ENCODE data around the gene ASB13.

ASB13 gene

GRCh38 chr10:5668429-5668828 is 2.0 kb upstream of the ASB13 start:
- no peak for DNase-seq

DNA sequence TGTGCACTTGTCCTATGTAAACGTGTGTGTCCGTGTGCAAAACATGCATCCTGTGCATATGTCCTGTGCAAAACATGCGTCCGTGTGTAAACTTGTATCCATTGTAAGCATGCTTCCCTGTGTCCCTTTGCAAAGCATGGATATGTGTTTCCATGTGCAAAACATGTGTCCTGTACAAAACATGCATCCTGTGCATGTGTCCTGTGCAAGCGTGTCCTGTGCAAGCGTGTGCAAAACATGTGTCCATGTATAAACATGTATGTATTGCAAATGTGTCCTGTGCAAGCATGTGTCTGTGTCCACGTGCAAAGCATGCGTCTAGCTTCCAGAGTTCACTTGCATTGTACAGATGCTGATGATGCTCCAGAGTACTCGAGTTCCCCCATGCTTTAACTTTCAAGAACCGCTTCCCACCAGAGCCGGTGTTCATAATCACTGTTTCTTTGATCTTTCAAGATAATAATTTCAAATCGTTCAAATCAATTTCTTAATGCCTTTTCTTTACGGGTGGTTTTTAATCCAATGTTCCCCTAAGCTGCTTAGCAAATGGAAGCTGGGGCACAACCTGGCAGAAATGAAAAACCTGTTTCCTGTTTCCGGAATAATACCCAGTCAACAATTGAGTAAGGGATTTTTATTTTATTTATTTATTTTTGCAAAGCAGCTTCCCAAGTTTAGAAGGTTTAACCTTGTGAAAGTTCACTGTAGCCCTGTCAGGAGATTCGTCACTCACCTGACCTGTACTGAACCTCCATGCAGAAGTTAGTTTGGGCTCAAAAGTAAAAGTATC is 641 bp upstream of the ASB13 start:
- no peak for DNase-seq

DNA sequence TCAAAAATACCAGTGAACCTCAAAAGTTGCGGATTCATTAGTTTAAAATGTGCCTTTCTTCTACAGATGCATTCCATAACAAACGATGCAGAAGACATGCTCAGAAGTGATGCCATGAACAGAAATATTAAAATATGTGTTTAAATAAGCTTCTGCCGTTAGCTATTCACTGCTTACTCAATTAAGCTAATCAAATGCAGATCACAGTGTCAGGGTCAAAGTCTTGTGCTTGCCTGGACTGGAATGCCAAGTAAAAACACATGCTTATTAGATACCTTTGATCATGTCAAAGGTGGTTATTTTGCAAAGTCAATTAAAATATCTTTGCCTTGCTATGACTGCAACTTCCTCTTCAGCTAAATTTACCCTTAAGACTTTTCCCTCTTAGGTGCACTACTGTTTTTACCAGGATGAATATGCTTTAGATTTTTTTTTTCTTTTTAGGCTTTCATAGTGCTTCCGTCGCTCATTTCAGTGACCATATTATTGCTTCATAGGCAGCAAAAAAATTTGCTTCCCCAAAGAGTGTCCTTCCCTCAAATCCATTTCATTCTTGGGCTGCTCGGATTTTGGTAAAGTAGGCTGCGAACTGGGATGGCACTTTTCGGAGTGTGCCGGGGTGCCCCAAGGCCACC is 905 bp downstream of the ASB13 start:
- DNase-seq: no peak

DNA sequence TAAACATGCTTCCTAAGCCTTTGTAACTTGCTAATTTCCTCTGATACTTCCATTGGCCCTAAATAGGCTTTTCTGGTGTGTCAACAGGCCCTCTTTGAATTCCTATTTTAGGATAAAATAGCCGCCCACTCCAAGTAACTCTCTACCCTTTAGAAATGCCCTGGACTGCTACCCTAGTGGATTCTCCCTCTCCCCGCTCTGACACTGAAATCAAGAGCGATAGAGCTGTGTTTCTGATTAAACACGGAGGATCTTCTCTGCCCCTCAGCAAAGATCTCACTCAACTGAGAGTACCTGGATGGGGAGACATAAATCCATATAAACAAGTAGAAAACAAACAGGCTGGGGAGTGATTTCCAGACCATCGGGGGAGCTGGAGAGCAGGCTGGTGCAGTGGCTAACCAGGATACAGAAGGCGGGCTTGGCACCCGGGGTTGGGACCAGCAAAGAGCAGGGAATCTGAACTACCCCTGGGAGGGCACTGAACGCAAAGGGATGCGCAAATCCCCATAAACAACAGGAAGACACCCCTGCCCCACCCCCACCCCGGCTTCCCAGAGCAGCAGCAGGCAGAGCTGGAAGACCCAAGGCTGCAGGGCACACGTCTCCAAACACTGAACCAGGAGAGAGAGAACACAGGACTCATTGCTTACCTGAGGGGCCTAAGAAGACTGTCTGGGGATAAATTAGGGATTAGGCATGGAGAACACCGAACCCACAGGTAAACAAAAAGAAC is 2.5 kb downstream of the ASB13 start:
- no peak for DNase-seq

GRCh38 chr10:5662708-5663579 is 3.5 kb downstream of the ASB13 start:
- DNase-seq: no peak

GRCh38 chr10:5661043-5661442 is 5.4 kb downstream of the ASB13 start:
- no peak for DNase-seq

GRCh38 chr10:5659702-5660528 is 6.5 kb downstream of the ASB13 start:
- DNase-seq: no peak

GRCh38 chr10:5658871-5659618 is 7.3 kb downstream of the ASB13 start:
- DNase-seq: no peak

DNA sequence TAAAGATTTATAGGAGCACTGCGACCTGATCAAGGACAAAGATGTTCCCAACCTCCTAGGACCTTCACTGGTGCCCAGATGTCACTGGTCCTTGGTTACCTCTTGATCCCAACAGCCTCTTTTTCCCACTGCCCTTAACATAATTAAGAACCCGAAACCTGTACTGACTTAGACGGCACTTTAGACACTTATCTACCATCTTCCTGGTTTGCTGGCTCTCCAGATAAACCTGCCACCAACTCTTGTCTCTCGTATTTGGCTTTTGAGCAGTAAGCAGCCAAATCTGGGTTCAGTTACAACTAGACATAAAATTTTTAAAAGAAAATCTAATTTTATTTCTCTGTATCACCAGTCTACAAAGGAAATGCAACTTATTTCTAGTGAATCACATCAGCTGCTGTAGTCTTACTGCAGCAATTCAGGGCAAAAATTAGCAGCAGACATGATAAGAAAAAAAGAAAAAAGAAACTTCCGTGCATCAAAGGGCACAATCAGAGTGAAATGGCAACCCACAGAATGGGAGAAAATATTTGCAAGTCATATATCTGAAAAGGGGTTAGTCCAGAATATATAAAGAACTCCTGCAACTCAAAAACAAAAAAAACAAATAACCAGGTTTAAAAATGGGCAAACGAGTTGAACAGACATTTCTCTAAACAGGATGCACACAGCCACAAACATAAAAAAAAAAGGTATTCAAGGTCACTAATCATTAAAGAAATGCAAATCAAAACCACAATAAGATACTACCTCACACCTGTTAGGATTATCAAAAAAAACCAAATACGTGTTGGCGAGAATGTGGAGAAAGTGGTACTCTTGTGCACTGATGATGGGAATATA is 9.4 kb downstream of the ASB13 start:
- no peak for DNase-seq

DNA sequence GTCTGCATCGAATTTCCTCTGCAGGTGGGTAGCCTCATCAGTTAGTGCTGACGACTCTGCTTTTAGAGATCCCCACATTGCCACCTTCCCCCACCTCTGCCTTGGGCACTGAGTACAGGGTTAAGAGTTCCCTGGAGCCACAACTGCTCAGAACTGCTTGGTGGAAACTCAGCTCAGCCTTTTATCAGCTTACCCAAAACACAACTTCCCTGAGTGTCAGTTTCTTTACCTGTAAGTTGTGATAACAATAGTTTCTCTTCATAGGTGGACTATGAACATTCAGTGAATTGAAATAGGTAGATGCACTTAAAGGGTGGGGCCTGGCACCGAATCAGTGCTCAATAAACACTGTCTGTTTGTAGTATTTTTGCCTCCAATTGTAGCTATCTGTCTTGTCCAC is 11.3 kb downstream of the ASB13 start:
- no peak for DNase-seq

DNA sequence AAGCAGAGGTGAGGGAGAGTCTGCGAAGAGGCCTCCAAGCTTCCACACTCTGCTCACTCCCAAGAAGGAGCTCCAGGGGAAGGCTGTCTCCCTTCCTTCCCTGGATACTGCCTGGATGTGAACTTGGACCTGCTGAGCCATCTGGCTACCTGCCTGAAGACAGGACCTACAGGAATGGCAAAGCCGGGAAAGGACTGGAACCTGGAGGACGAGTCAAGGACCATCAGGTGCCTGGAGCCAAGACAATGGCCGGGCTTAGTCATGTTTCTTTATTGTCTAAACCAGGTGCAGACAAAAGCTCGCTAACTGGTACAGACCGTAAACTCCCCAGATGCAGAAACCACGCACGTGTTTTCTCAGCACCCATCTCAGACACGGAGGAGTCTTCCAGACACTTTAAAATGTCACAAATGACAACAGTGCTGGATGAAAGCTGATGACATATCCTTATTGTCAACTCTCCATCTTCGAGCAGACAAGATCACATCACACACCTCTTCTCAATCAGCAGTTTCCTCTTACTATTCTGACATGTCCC is 12.1 kb downstream of the ASB13 start:
- DNase-seq: no peak

DNA sequence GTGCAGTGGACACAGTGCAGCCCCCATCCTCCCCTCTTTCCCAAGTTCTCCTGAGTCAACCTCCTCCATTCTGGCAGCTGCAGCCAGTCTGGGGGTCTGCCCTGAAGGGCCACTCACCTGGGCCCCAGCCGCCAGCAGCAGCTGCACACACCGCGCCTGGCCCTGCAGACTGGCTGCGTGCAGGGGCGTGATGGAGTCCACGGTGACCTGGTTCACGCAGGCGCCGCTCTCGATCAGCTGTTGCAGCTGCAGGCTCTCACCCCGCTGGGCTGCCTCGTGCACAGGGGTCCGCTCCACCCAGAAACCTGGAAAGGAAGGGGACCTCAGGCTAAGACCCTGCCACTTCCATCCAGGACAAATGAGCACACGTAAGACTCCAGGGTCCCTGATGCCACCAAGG is 13.6 kb downstream of the ASB13 start:
- DNase-seq: no peak

- no peak for DNase-seq
Observed at GRCh38 chr10:5651388-5651764, 15.0 kb downstream of the ASB13 start.

DNA sequence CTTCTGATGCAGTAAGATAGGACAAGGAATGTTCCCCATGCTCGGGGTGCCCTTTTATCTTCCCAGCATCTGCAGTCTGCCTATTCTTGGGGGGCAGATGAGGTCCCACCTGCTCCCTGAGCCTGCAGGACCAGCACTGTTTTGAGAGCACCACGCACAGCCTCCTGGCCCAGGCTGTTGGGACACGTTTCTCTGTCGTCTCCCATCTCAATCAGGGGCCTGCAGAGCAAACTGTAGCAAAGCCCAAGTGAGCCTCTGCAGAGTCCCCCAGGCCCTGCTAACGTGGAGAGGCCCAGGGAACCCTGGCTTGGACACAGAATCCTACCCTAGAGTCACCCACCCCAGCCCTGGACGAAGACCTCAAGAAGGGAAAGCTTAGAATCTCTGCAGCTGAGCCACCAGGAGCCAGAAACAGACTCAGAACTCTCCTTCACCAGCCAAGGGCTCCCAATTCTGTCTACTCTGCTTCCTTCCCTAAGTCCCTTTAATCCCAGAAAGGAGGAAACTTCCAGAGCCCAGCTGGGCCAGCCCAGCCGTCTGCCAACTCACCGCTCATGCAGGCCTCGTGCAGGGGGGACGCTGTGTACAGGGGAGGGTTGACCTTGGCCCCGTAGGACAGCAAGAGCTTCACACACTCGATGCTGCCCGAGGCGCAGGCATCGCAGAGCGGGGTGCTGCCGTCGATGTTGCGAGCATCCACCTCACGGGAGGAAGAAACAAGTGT is 15.6 kb downstream of the ASB13 start:
- no peak for DNase-seq

DNA sequence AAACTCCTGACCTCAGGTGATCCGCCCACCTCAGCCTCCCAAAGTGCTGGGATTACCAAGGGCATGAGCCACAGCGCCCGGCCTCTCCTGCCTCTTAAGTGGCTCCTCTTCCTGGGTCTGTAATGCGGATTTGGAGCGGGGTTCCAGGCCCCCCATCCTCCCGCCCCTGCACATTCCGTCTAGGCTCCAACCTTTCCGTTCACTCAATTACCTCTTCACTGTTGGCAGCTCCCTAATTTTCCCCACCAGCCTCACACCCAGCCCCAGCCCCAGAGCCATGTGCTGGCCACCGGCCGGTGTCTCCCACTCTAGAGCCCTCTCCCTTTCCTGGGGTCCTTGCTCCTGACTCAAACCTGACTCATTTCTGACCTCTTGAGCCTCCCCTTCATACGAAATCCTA is 16.6 kb downstream of the ASB13 start:
- DNase-seq: no peak

- DNase-seq: no peak
Observed at GRCh38 chr10:5648494-5649457, 17.6 kb downstream of the ASB13 start.

- no peak for DNase-seq
Observed at GRCh38 chr10:5647507-5648240, 18.7 kb downstream of the ASB13 start.
